HG03457 (cell line): Measurements from ENCODE around the gene BDKRB2.

Experiments used
- ATAC-seq: cut with Tn5 transposase; IDR thresholded peaks from one replicate; pipeline ENCODE4 v1.9.1; 2021; ENCODE audit warnings: moderate number of reproducible peaks; ENCODE audit not compliant: unreplicated experiment

The BDKRB2 gene

GRCh38 chr14:96176275-96176674 lies 28.4 kb upstream of the BDKRB2 start:
- no peak for ATAC-seq

- no peak for ATAC-seq
These were observed 27.8 kb upstream of the BDKRB2 start for GRCh38 chr14:96176811-96177211.

- ATAC-seq = no peak
These were observed 26.8 kb upstream of the BDKRB2 start for GRCh38 chr14:96177766-96178375.

- no peak for ATAC-seq
These were observed 25.9 kb upstream of the BDKRB2 start for GRCh38 chr14:96178461-96179321.

GRCh38 chr14:96180043-96180874 lies 24.4 kb upstream of the BDKRB2 start:
- ATAC-seq = no peak

- no peak for ATAC-seq
These were observed 23.2 kb upstream of the BDKRB2 start for GRCh38 chr14:96181186-96182056.

- ATAC-seq = no peak
These were observed 22.1 kb upstream of the BDKRB2 start for GRCh38 chr14:96182546-96182945.

GRCh38 chr14:96184737-96185136 lies 19.9 kb upstream of the BDKRB2 start:
- ATAC-seq = no peak

GRCh38 chr14:96187216-96188031 lies 17.2 kb upstream of the BDKRB2 start:
- no peak for ATAC-seq

- no peak for ATAC-seq
These were observed 15.3 kb upstream of the BDKRB2 start for GRCh38 chr14:96189281-96189711.

GRCh38 chr14:96191353-96191752 lies 13.3 kb upstream of the BDKRB2 start:
- ATAC-seq = no peak

GRCh38 chr14:96191841-96192462 lies 12.7 kb upstream of the BDKRB2 start:
- no peak for ATAC-seq

- no peak for ATAC-seq
These were observed 11.4 kb upstream of the BDKRB2 start for GRCh38 chr14:96192975-96193805.

GRCh38 chr14:96194262-96194656 lies 10.4 kb upstream of the BDKRB2 start:
- no peak for ATAC-seq

- ATAC-seq = no peak
These were observed 9.8 kb upstream of the BDKRB2 start for GRCh38 chr14:96194657-96195431.

- no peak for ATAC-seq
These were observed 9.1 kb upstream of the BDKRB2 start for GRCh38 chr14:96195441-96196081.
